HCT116 (cell line): ENCODE data around the gene PDE9A. TPM values are rescaled to one million over a fixed set of nuclear protein-coding genes. Genes with fewer than 3 reads are reported as not detected.

Experiments used
- ATAC-seq: fragments of 200-7000 bp; cut with Tn5 transposase; 2 replicates; pipeline ENCODE4 v1.9.1; 2020; ENCODE audit warnings: mild to moderate bottlenecking, moderate library complexity
- BruUV-seq: library from RNA; stranded (reverse); fragments of 400-500 nt; replicated peaks from 2 replicates; lab custom pipeline; 2021; lab: Mats Ljungman, UMichigan
- CTCF ChIA-PET: fragments of 300-600 bp; sonication (Branson Sonifier 250); formaldehyde crosslinking; loops from one replicate; lab custom pipeline; 2021; ENCODE audit warnings: antibody characterized with exemption; lab: Charles Lee
- POLR2A ChIA-PET: fragments of 300-600, 350-600 bp; sonication (Branson Sonifier 250); formaldehyde crosslinking; loops from one replicate; lab custom pipeline; 2021; ENCODE audit warnings: antibody characterized with exemption; lab: Charles Lee
- RAD21 ChIA-PET, 2 experiments: fragments of 300-600 bp; sonication (Branson Sonifier 250); formaldehyde crosslinking; loops; one replicate each; lab custom pipeline; 2023; ENCODE audit warnings: low total read pairs in 2 of 2; ENCODE audit not compliant: uncharacterized antibody in 2 of 2, unreplicated experiment in 2 of 2, low non-redundant PET in 1 of 2; lab: Charles Lee
- DNase-seq: peaks from one replicate; pipeline ENCODE4 v3.0.0-alpha.2; 2010; ENCODE audit warnings: low read depth, low spot score
- H2AFZ ChIP-seq: fragments of 200-600 bp; shearing (Covaris generic), sonication (generic); 2 replicates; pipeline ENCODE4 v1.6.1; 2017; ENCODE audit warnings: low read depth, mixed run types, mixed read lengths, antibody characterized with exemption, low read length; ENCODE audit not compliant: poor library complexity, severe bottlenecking
- H3K27ac ChIP-seq: 2 replicates; pipeline ENCODE4 v1.5.1; 2012; ENCODE audit warnings: low read depth, low read length
- H3K27me3 ChIP-seq: fragments of 200-600 bp; sonication (generic); 2 replicates; pipeline ENCODE4 v1.6.1; 2016; ENCODE audit warnings: mixed run types, low read length, mixed read lengths; ENCODE audit not compliant: insufficient read depth
- H3K36me3 ChIP-seq, 2 experiments: fragments of 200-500 bp in 1 of 2; fragments of 200-600 bp in 1 of 2; sonication (Bioruptor generic) in 1 of 2; sonication (generic) in 1 of 2; 2 replicates each; pipeline versions ENCODE4 v1.5.1 to v1.6.1; 2014 to 2016; ENCODE audit warnings: low read length in 2 of 2, inconsistent platforms in 1 of 2, mixed read lengths in 1 of 2, mixed run types in 1 of 2; ENCODE audit not compliant: insufficient read depth in 2 of 2, control insufficient read depth in 1 of 2
- H3K4me1 ChIP-seq, 2 experiments: fragments of 200-600 bp in 1 of 2; sonication (generic) in 1 of 2; 2 replicates each; pipeline versions ENCODE4 v1.5.1 to v1.6.1; 2012 to 2017; ENCODE audit warnings: low read length in 2 of 2, inconsistent platforms in 1 of 2, mild to moderate bottlenecking in 1 of 2, mixed read lengths in 1 of 2, mixed run types in 1 of 2, moderate library complexity in 1 of 2; ENCODE audit not compliant: insufficient read depth in 2 of 2, control insufficient read depth in 1 of 2
- H3K4me2 ChIP-seq: fragments of 200-600 bp; sonication (generic); 2 replicates; pipeline ENCODE4 v1.6.1; 2017; ENCODE audit warnings: mixed run types, low read length, mixed read lengths
- H3K4me3 ChIP-seq, 2 experiments: fragments of 200-600 bp in 1 of 2; sonication (generic) in 1 of 2; replicated peaks in 1 of 2; 2 replicates each; pipeline ENCODE4 v1.5.1; 2011 to 2016; ENCODE audit warnings: low read length in 2 of 2, control low read depth in 1 of 2, low read depth in 1 of 2, mild to moderate bottlenecking in 1 of 2, mixed read lengths in 1 of 2, mixed run types in 1 of 2
- H3K79me2 ChIP-seq: fragments of 200-600 bp; sonication (generic); 2 replicates; pipeline ENCODE4 v1.6.1; 2017; ENCODE audit warnings: mild to moderate bottlenecking, mixed run types, low read length, moderate library complexity, mixed read lengths; ENCODE audit not compliant: insufficient read depth
- H3K9ac ChIP-seq: fragments of 200-600 bp; sonication (generic); 2 replicates; pipeline ENCODE4 v1.6.1; 2016; ENCODE audit warnings: low read length, mixed read lengths
- H3K9me2 ChIP-seq: fragments of 200-600 bp; sonication (generic), shearing (Covaris generic); 2 replicates; pipeline ENCODE4 v1.6.1; 2017; ENCODE audit warnings: mixed run types, mild to moderate bottlenecking, moderate library complexity; ENCODE audit not compliant: insufficient read depth
- H3K9me3 ChIP-seq, 2 experiments: fragments of 200-500 bp in 1 of 2; fragments of 200-600 bp in 1 of 2; sonication (Bioruptor generic) in 1 of 2; sonication (generic) in 1 of 2; 2 replicates each; pipeline ENCODE4 v1.6.1; 2014 to 2017; ENCODE audit warnings: low read length in 2 of 2, mixed read lengths in 2 of 2, inconsistent platforms in 1 of 2, low read depth in 1 of 2, mild to moderate bottlenecking in 1 of 2, mixed run types in 1 of 2, moderate library complexity in 1 of 2; ENCODE audit not compliant: control insufficient read depth in 1 of 2, insufficient read depth in 1 of 2
- H4K20me1 ChIP-seq: fragments of 200-600 bp; sonication (generic), shearing (Covaris generic); 2 replicates; pipeline ENCODE4 v1.6.1; 2017; ENCODE audit warnings: mixed run types, mild to moderate bottlenecking, moderate library complexity; ENCODE audit not compliant: insufficient read depth
- CBX3 ChIP-seq: IDR thresholded peaks from 2 replicates; pipeline ENCODE4 v1.6.1; 2012; ENCODE audit warnings: low read depth
- CEBPB ChIP-seq: IDR thresholded peaks from 2 replicates; pipeline ENCODE4 v1.6.1; 2012; ENCODE audit warnings: low read depth
- CTCF ChIP-seq, 3 experiments: fragments of 200-600 bp in 1 of 3; sonication (generic) in 1 of 3; IDR thresholded peaks in 2 of 3; conservative IDR thresholded peaks in 1 of 3; 2 replicates each; pipeline ENCODE4 v1.5.1; 2012 to 2017; ENCODE audit warnings: low read depth in 2 of 3, low read length in 2 of 3, antibody characterized with exemption in 1 of 3, borderline replicate concordance in 1 of 3, control low read depth in 1 of 3, mild to moderate bottlenecking in 1 of 3, mixed read lengths in 1 of 3, mixed run types in 1 of 3, moderate library complexity in 1 of 3; ENCODE audit not compliant: insufficient read depth in 1 of 3
- ELF1 ChIP-seq: IDR thresholded peaks from 2 replicates; pipeline ENCODE4 v1.6.1; 2012; ENCODE audit warnings: low read depth, borderline replicate concordance
- EZH2 ChIP-seq: fragments of 200-600 bp; sonication (generic); IDR thresholded peaks from 2 replicates; pipeline ENCODE4 v1.6.1; 2017; ENCODE audit warnings: antibody characterized with exemption, mixed run types
- EZH2phosphoT487 ChIP-seq: fragments of 200-600 bp; IDR thresholded peaks from 2 replicates; pipeline ENCODE4 v1.6.1; 2018; ENCODE audit warnings: antibody characterized with exemption, borderline replicate concordance
- MAX ChIP-seq: IDR thresholded peaks from 2 replicates; pipeline ENCODE4 v1.6.1; 2012
- POLR2AphosphoS5 ChIP-seq: IDR thresholded peaks from 2 replicates; pipeline ENCODE4 v1.6.1; 2011; ENCODE audit warnings: mild to moderate bottlenecking, low read depth, low read length, moderate library complexity
- REST ChIP-seq: IDR thresholded peaks from 2 replicates; pipeline ENCODE4 v1.6.1; 2012; ENCODE audit warnings: low read depth
- SIN3A ChIP-seq: IDR thresholded peaks from 2 replicates; pipeline ENCODE4 v1.6.1; 2012; ENCODE audit warnings: low read depth
- SP1 ChIP-seq: IDR thresholded peaks from 2 replicates; pipeline ENCODE4 v1.6.1; 2012; ENCODE audit warnings: low read depth
- ZFX ChIP-seq: fragments of 450-650 bp; IDR thresholded peaks from 2 replicates; pipeline ENCODE4 v1.6.1; 2017
- ZNF274 ChIP-seq: fragments of 200-500 bp; sonication (Bioruptor generic); IDR thresholded peaks from 2 replicates; pipeline ENCODE4 v1.6.1; 2014; ENCODE audit warnings: mild to moderate bottlenecking, low read depth, low read length, inconsistent platforms
- intact Hi-C: fragments of 100-400 bp; cut with micrococcal nuclease; formaldehyde crosslinking; loops from 2 replicates; pipeline ENCODE4 v1.10.0; 2022
- total RNA-seq: library from RNA; stranded (reverse); gene quantifications from one replicate; pipeline ENCODE4 v1.2.1, GENCODE V29; 2021; ENCODE audit not compliant: unreplicated experiment
- TF ChIP-seq, protein P1 (sequence below): IDR thresholded peaks from 2 replicates; pipeline ENCODE4 v1.6.1; 2012

Gene PDE9A
- total RNA-seq, 1 experiment from 2014 or later, result 31.4 TPM

- intact Hi-C loops, result no loop called here
- Histone ChIP-seq H3K4me2 (no peak overlapping the region), H2AFZ (no peak overlapping the region), H3K79me2 (no peaks in the 10 kb centered on the region), H3K9me2 (no peaks in the 10 kb centered on the region), H3K4me1 (peaks cover 0 to 7% of the 10 kb centered on the region in 2 experiments; a peak in 1 of 4 replicates), H3K4me3 (no peak overlapping the region), H3K36me3 (no peaks in the 10 kb centered on the region), H3K9ac (no peak overlapping the region), H3K27me3 (peaks cover 5% of the 10 kb centered on the region; the same call in 1 of the 2 replicates), H3K27ac (no peak overlapping the region), H4K20me1 (no peaks in the 10 kb centered on the region), H3K9me3 (no peaks in the 10 kb centered on the region)
- ATAC-seq, result no peak
- CTCF ChIA-PET, result no interaction called here
- BruUV-seq, result no TSS peak
- DNase-seq, result no peak
- TF ChIP-seq CBX3, result no peak
- TF ChIP-seq SP1, result no peak
- TF ChIP-seq ELF1, result no peak
- TF ChIP-seq REST, result no peak
- TF ChIP-seq, protein P1, sequence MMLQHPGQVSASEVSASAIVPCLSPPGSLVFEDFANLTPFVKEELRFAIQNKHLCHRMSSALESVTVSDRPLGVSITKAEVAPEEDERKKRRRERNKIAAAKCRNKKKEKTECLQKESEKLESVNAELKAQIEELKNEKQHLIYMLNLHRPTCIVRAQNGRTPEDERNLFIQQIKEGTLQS, result no peak
- no peak for TF ChIP-seq POLR2AphosphoS5
- no peak for TF ChIP-seq EZH2phosphoT487
- no peak for TF ChIP-seq MAX
- TF ChIP-seq CEBPB, result no peak
- no peak for TF ChIP-seq CTCF (IDR thresholded peaks at IDR 0.05 in 2 of 3, conservative IDR thresholded peaks at IDR 0.05 in 1 of 3; ENCODE audit: borderline replicate concordance in 1 of 3, insufficient read depth in 1 of 3, low read depth in 2 of 3, low read length in 2 of 3)
- no peak for TF ChIP-seq ZNF274
- no peak for TF ChIP-seq ZFX
- no peak for TF ChIP-seq SIN3A
- TF ChIP-seq EZH2, result no peak
- POLR2A ChIA-PET, result no interaction called here
- RAD21 ChIA-PET, result no interaction called here
Observed at GRCh38 chr21:42784896-42785451, 131.6 kb downstream of the PDE9A start.
